ENCODE results near the gene DNAJC30.

The DNAJC30 gene

DNA sequence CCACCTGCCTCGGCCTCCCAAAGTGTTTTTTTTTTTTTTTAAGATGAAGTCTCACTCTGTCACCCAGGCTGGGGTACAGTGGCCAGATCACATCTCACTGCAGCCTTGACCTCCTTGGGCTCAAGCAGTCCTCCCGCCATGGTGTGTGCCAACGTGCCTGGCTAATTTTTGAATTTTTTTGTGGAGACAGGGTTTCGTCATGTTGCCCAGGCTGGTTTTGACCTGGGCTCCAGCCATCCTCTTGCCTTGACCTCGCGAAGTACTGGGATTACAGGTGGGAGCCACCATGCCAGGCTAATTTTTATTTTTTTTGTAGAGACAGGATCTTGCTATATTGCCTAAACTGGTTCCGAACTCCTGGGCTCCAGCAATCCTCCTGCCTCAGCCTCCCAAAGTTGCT, 49.9 kb downstream of the DNAJC30 start:
- Histone ChIP-seq H3K4me2 (ENCODE audit: low read length) (no peak overlapping the region), H3K36me3 (ENCODE audit: control insufficient read depth, low read length) (no peaks in the 10 kb centered on the region), H3K4me3 (ENCODE audit: low read length) (no peak overlapping the region), H3F3A (ENCODE audit: control insufficient read depth, insufficient read depth) (no peaks in the 10 kb centered on the region), H3K27ac (ENCODE audit: low read depth, low read length) (no peak overlapping the region), H3K27me3 (ENCODE audit: control insufficient read depth, low read length) (peaks cover 28% of the 10 kb centered on the region), H4K20me1 (ENCODE audit: control insufficient read depth, insufficient read depth, low read depth, low read length) (no peaks in the 10 kb centered on the region), H3K4me1 (ENCODE audit: control insufficient read depth, low read length) (no peaks in the 10 kb centered on the region), H3K79me2 (ENCODE audit: control insufficient read depth, low read length) (no peaks in the 10 kb centered on the region), H3K9me2 (replicated peaks; ENCODE audit: control insufficient read depth, low read length) (no peaks in the 10 kb centered on the region), H3K9me3 (ENCODE audit: control insufficient read depth, insufficient read depth, low read length) (no peaks in the 10 kb centered on the region)
- no peak for TF ChIP-seq EZH2phosphoT487 (IDR thresholded peaks at IDR 0.05; ENCODE audit: borderline replicate concordance, low read length)
- TF ChIP-seq, protein P1, sequence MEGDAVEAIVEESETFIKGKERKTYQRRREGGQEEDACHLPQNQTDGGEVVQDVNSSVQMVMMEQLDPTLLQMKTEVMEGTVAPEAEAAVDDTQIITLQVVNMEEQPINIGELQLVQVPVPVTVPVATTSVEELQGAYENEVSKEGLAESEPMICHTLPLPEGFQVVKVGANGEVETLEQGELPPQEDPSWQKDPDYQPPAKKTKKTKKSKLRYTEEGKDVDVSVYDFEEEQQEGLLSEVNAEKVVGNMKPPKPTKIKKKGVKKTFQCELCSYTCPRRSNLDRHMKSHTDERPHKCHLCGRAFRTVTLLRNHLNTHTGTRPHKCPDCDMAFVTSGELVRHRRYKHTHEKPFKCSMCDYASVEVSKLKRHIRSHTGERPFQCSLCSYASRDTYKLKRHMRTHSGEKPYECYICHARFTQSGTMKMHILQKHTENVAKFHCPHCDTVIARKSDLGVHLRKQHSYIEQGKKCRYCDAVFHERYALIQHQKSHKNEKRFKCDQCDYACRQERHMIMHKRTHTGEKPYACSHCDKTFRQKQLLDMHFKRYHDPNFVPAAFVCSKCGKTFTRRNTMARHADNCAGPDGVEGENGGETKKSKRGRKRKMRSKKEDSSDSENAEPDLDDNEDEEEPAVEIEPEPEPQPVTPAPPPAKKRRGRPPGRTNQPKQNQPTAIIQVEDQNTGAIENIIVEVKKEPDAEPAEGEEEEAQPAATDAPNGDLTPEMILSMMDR (IDR thresholded peaks at IDR 0.05; ENCODE audit: low read depth, low read length, poor library complexity, severe bottlenecking), result no peak

DNA sequence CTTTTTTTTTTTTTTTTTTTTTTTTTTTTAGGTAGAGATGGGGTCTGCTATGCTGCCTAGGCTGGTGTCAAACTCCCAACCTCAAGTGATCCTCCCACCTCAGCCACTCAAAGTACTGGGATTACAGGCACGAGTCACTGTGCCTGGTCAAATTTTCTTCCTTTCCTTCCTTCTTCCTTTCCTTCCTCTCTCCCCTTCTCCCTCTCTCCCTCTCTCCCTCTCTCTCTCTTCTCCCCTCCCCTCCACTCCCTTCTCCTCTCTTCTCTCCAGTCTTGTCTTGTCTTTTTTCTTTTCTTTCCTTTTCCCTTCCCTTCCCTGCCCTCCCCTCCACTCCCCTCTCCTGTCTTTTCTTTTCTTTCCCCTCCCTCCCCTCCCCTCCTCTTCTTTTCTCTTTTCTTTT, 51.7 kb downstream of the DNAJC30 start:
- no peak overlapping the region for H3K27ac ChIP-seq (ENCODE audit: low read depth, low read length)
- TF ChIP-seq, protein P1 (IDR thresholded peaks at IDR 0.05; ENCODE audit: low read depth, low read length, poor library complexity, severe bottlenecking), result no peak
- no peak for TF ChIP-seq EZH2phosphoT487 (IDR thresholded peaks at IDR 0.05; ENCODE audit: borderline replicate concordance, low read length)

More for the DNA sequence above, 51.7 kb downstream of the DNAJC30 start:
- H3K4me1 ChIP-seq (ENCODE audit: control insufficient read depth, low read length), result no peaks in the 10 kb centered on the region
- H4K20me1 ChIP-seq (ENCODE audit: control insufficient read depth, insufficient read depth, low read depth, low read length), result no peaks in the 10 kb centered on the region
- H3F3A ChIP-seq (ENCODE audit: control insufficient read depth, insufficient read depth), result no peaks in the 10 kb centered on the region
- H3K9me2 ChIP-seq (replicated peaks; ENCODE audit: control insufficient read depth, low read length), result no peaks in the 10 kb centered on the region
- H3K4me3 ChIP-seq (ENCODE audit: low read length), result no peak overlapping the region
- no peaks in the 10 kb centered on the region for H3K9me3 ChIP-seq (ENCODE audit: control insufficient read depth, insufficient read depth, low read length)
- H3K4me2 ChIP-seq (ENCODE audit: low read length), result no peak overlapping the region
- H3K36me3 ChIP-seq (ENCODE audit: control insufficient read depth, low read length), result no peaks in the 10 kb centered on the region
- peaks cover 33% of the 10 kb centered on the region for H3K27me3 ChIP-seq (ENCODE audit: control insufficient read depth, low read length)
- no peaks in the 10 kb centered on the region for H3K79me2 ChIP-seq (ENCODE audit: control insufficient read depth, low read length)

Data from DOHH2 (cell line).